ENCODE results near the gene NCSTN. TPM values are rescaled to one million over a fixed set of nuclear protein-coding genes. Genes with fewer than 3 reads are reported as not detected.

NCSTN gene
- total RNA-seq, 6 donors from 2014 or later, result 55.9 to 116 (median 70.8) TPM

DNA sequence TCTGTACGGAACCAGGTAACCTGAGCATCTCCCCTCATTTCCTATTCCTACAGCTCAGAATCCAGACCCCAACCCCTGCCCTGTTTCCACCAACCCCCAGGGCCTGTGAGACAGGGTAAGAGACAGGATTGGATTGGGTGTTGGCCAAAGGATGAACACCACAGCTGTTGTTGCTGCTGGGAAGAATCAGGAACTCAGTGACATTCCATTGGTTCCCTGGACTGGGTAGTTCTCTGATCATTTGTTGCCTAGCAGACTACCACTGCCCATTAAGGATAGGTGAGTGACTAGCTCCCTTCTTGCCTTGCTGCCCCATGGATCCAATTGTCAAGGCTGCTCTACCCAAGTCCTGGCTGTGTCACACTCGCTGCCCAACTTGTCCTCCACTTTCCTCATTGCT, 10.0 kb downstream of the NCSTN start:
- TF ChIP-seq EP300 (IDR thresholded peaks at IDR 0.05), result no peak
- no peak for TF ChIP-seq POLR2AphosphoS5 (IDR thresholded peaks at IDR 0.05)
- TF ChIP-seq, protein P1, sequence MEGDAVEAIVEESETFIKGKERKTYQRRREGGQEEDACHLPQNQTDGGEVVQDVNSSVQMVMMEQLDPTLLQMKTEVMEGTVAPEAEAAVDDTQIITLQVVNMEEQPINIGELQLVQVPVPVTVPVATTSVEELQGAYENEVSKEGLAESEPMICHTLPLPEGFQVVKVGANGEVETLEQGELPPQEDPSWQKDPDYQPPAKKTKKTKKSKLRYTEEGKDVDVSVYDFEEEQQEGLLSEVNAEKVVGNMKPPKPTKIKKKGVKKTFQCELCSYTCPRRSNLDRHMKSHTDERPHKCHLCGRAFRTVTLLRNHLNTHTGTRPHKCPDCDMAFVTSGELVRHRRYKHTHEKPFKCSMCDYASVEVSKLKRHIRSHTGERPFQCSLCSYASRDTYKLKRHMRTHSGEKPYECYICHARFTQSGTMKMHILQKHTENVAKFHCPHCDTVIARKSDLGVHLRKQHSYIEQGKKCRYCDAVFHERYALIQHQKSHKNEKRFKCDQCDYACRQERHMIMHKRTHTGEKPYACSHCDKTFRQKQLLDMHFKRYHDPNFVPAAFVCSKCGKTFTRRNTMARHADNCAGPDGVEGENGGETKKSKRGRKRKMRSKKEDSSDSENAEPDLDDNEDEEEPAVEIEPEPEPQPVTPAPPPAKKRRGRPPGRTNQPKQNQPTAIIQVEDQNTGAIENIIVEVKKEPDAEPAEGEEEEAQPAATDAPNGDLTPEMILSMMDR (IDR thresholded peaks at IDR 0.05), result no peak
- TF ChIP-seq POLR2A (IDR thresholded peaks at IDR 0.05), result no peak
- ATAC-seq (ENCODE audit: low FRiP score in 2 of 2), result no peak

GRCh38 chr1:160354388-160354985, 11.3 kb downstream of the NCSTN start:
- 91 to 92% methylated on average over 4 to 5 of the region's 5 CpGs for WGBS, 2 donors
- Histone ChIP-seq H3K27me3 (no peaks in the 10 kb centered on the region), H3K36me3 (peaks cover 65 to 96% (median 94%) of the 10 kb centered on the region in 4 donors), H3K9me3 (no peaks in the 10 kb centered on the region), H3K4me1 (no peaks in the 10 kb centered on the region), H3K27ac (no peak overlapping the region), H3K4me3 (no peak overlapping the region)
- TF ChIP-seq POLR2AphosphoS5 (IDR thresholded peaks at IDR 0.05), result no peak
- TF ChIP-seq, protein P1 (IDR thresholded peaks at IDR 0.05), result peak in 1 of 6 experiments; percentile 25
- ATAC-seq (ENCODE audit: low FRiP score in 2 of 2) (no peak), DNase-seq (no peak)

More for the DNA sequence above, 10.0 kb downstream of the NCSTN start:
- no peaks in the 10 kb centered on the region for H3K27me3 ChIP-seq
- H3K36me3 ChIP-seq, result peaks cover 69 to 100% (median 95%) of the 10 kb centered on the region in 4 donors
- WGBS, 2 donors, result 98 to 100% methylated on average over 2 of the region's 2 CpGs
- no peaks in the 10 kb centered on the region for H3K4me1 ChIP-seq
- H3K4me3 ChIP-seq, result no peak overlapping the region
- H3K9me3 ChIP-seq, result no peaks in the 10 kb centered on the region
- no peak for DNase-seq
- H3K27ac ChIP-seq, result no peak overlapping the region

DNA sequence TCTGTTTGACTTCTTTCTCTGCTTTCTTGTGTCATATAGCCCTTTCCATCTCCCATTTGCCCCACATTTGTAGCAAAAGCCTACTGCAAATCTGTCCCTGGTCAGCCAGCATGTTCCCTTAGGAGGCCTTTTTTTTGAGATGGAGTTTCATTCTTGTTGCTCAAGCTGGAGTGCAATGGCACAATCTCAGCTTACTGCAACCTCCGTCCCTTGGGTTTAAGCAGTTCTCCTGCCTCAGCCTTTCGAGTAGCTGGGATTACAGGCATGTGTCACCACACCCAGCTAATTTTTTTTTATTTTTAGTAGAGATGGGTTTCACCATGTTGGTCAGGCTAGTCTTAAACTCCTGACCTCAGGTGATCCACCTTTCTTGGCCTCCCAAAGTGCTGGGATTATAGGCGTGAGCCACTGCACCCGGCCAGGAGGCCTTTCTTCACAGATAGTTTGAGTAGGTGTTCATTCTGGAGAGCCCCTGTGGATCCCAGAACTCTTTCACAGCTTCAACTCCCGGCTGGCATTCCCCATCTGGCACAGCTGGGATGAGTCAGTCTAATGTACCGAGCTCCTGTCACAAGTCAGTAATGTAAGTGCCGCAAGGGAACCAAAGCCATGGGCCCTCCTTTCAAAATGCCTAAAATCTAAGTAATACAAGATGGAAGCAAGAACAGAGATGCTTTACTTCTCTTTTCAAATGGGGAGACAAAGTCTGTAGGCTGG, 14.3 kb downstream of the NCSTN start:
- H3K9me3 ChIP-seq, result no peaks in the 10 kb centered on the region
- H3K4me1 ChIP-seq, result no peaks in the 10 kb centered on the region
- peaks cover 50 to 81% (median 75%) of the 10 kb centered on the region in 4 donors for H3K36me3 ChIP-seq
- ATAC-seq (ENCODE audit: low FRiP score in 2 of 2) (no peak), DNase-seq (no peak)
- 87 to 89% methylated on average over 7 of the region's 7 CpGs for WGBS, 2 donors
- H3K4me3 ChIP-seq, result no peak overlapping the region
- no peak overlapping the region for H3K27ac ChIP-seq
- TF ChIP-seq POLR2A (IDR thresholded peaks at IDR 0.05), result no peak
- TF ChIP-seq, protein P1 (IDR thresholded peaks at IDR 0.05), result no peak
- no peak for TF ChIP-seq POLR2AphosphoS5 (IDR thresholded peaks at IDR 0.05)
- TF ChIP-seq EP300 (IDR thresholded peaks at IDR 0.05), result no peak
- H3K27me3 ChIP-seq, result no peaks in the 10 kb centered on the region

- ATAC-seq (ENCODE audit: low FRiP score in 2 of 2), result no peak
- WGBS, 2 donors, result 80 to 88% methylated on average over 4 of the region's 4 CpGs
- H3K36me3 ChIP-seq, result peaks cover 49 to 75% (median 69%) of the 10 kb centered on the region in 4 donors
- no peaks in the 10 kb centered on the region for H3K9me3 ChIP-seq
- H3K4me3 ChIP-seq, result no peak overlapping the region
- DNase-seq, result no peak
- no peaks in the 10 kb centered on the region for H3K27me3 ChIP-seq
- TF ChIP-seq POLR2AphosphoS5 (IDR thresholded peaks at IDR 0.05), result no peak
- no peak overlapping the region for H3K27ac ChIP-seq
- no peaks in the 10 kb centered on the region for H3K4me1 ChIP-seq
These were observed 14.9 kb downstream of the NCSTN start for GRCh38 chr1:160358073-160358472.

GRCh38 chr1:160359559-160360226, 16.5 kb downstream of the NCSTN start:
- ATAC-seq (ENCODE audit: low FRiP score in 2 of 2), result no peak
- no peak for DNase-seq
- no peaks in the 10 kb centered on the region for H3K9me3 ChIP-seq
- no peaks in the 10 kb centered on the region for H3K4me1 ChIP-seq
- no peak overlapping the region for H3K27ac ChIP-seq
- 87 to 90% methylated on average over 9 of the region's 9 CpGs for WGBS, 2 donors
- H3K27me3 ChIP-seq, result no peaks in the 10 kb centered on the region
- H3K4me3 ChIP-seq, result no peak overlapping the region
- H3K36me3 ChIP-seq, result peaks cover 35 to 59% (median 53%) of the 10 kb centered on the region in 4 donors
- no peak for TF ChIP-seq EP300 (IDR thresholded peaks at IDR 0.05)
- TF ChIP-seq POLR2AphosphoS5 (IDR thresholded peaks at IDR 0.05), result no peak
- no peak for TF ChIP-seq POLR2A (IDR thresholded peaks at IDR 0.05)
- TF ChIP-seq, protein P1 (IDR thresholded peaks at IDR 0.05), result no peak

Data from upper lobe of left lung (tissue), 6 donors.